ENCODE results near the gene NACC1. TPM values are rescaled to one million over a fixed set of nuclear protein-coding genes. Genes with fewer than 3 reads are reported as not detected.

The NACC1 gene
- total and polyA plus RNA-seq, 2 experiments from 2014 or later, result 12.4 to 260 TPM

- peak overlapping the region; percentile 100 for H3K27ac ChIP-seq (ENCODE audit: low read depth)
- H3K27me3 ChIP-seq (ENCODE audit: insufficient read depth), result no peaks in the 10 kb centered on the region
- Mint-ChIP-seq H3K4me3 (peak overlapping the region; percentile 75), H3K36me3 (ENCODE audit: low read depth) (peaks cover 3% of the 10 kb centered on the region; the same call in 1 of the 3 replicates), H3K9me3 (peaks cover 3% of the 10 kb centered on the region; the same call in 1 of the 3 replicates), H3K27ac (peak overlapping the region; percentile 99), H3K4me1 (peaks cover 40% of the 10 kb centered on the region), H3K27me3 (ENCODE audit: insufficient read depth, low read depth, poor library complexity) (peaks cover 18% of the 10 kb centered on the region)
- peaks cover 14% of the 10 kb centered on the region for H3K79me2 ChIP-seq (replicated peaks; ENCODE audit: insufficient read depth)
- H3K4me1 ChIP-seq (ENCODE audit: insufficient read depth), result peaks cover 56% of the 10 kb centered on the region
- no peak overlapping the region for H2AFZ ChIP-seq
- H3F3A ChIP-seq (replicated peaks; ENCODE audit: low read depth), result peaks cover 32% of the 10 kb centered on the region
- DNase-seq (ENCODE audit: low spot score) (peak; percentile 98), ATAC-seq (peak; percentile 48)
- H3K36me3 ChIP-seq (ENCODE audit: insufficient read depth), result no peaks in the 10 kb centered on the region
- H4K20me1 ChIP-seq (replicated peaks; ENCODE audit: insufficient read depth), result no peaks in the 10 kb centered on the region; the same call in 1 of the 2 replicates
- no peaks in the 10 kb centered on the region for H3K9me2 ChIP-seq (ENCODE audit: insufficient read depth)
- TF ChIP-seq CREB1 (CRISPR knock-in tag; IDR thresholded peaks at IDR 0.05; ENCODE audit: low read depth), result peak; percentile 57
- TF ChIP-seq, protein P1, sequence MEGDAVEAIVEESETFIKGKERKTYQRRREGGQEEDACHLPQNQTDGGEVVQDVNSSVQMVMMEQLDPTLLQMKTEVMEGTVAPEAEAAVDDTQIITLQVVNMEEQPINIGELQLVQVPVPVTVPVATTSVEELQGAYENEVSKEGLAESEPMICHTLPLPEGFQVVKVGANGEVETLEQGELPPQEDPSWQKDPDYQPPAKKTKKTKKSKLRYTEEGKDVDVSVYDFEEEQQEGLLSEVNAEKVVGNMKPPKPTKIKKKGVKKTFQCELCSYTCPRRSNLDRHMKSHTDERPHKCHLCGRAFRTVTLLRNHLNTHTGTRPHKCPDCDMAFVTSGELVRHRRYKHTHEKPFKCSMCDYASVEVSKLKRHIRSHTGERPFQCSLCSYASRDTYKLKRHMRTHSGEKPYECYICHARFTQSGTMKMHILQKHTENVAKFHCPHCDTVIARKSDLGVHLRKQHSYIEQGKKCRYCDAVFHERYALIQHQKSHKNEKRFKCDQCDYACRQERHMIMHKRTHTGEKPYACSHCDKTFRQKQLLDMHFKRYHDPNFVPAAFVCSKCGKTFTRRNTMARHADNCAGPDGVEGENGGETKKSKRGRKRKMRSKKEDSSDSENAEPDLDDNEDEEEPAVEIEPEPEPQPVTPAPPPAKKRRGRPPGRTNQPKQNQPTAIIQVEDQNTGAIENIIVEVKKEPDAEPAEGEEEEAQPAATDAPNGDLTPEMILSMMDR (conservative IDR thresholded peaks at IDR 0.05; ENCODE audit: low read depth in 2 of 2), result no peak
- peak; percentile 90 for TF ChIP-seq POLR2AphosphoS5 (IDR thresholded peaks at IDR 0.05; ENCODE audit: low read depth)
- H3K4me2 ChIP-seq, result peak overlapping the region; percentile 85
- peak overlapping the region; percentile 61 for H3K4me3 ChIP-seq
Observed at GRCh38 chr19:13162724-13163608, 44.9 kb downstream of the NACC1 start.

GRCh38 chr19:13163609-13164342, 45.7 kb downstream of the NACC1 start:
- peak overlapping the region; percentile 75 for H3K4me3 Mint-ChIP-seq
- Histone ChIP-seq H3K4me1 (ENCODE audit: insufficient read depth) (peaks cover 65% of the 10 kb centered on the region), H3K4me3 (peak overlapping the region; percentile 61), H3K27me3 (ENCODE audit: insufficient read depth) (no peaks in the 10 kb centered on the region), H3F3A (replicated peaks; ENCODE audit: low read depth) (peaks cover 36% of the 10 kb centered on the region), H3K79me2 (replicated peaks; ENCODE audit: insufficient read depth) (peaks cover 17% of the 10 kb centered on the region), H3K27ac (ENCODE audit: low read depth) (peak overlapping the region; percentile 100), H3K4me2 (peak overlapping the region; percentile 85), H2AFZ (no peak overlapping the region), H3K9me2 (ENCODE audit: insufficient read depth) (no peaks in the 10 kb centered on the region), H3K36me3 (ENCODE audit: insufficient read depth) (no peaks in the 10 kb centered on the region), H4K20me1 (replicated peaks; ENCODE audit: insufficient read depth) (no peaks in the 10 kb centered on the region; the same call in 1 of the 2 replicates)
- H3K4me1 Mint-ChIP-seq, result peaks cover 37% of the 10 kb centered on the region
- peaks cover 14% of the 10 kb centered on the region for H3K27me3 Mint-ChIP-seq (ENCODE audit: insufficient read depth, low read depth, poor library complexity)
- ATAC-seq (peak; percentile 43), DNase-seq (ENCODE audit: low spot score) (peak; percentile 90)
- H3K9me3 Mint-ChIP-seq, result peaks cover 3% of the 10 kb centered on the region; the same call in 1 of the 3 replicates
- peak overlapping the region; percentile 99 for H3K27ac Mint-ChIP-seq
- peaks cover 3% of the 10 kb centered on the region; the same call in 1 of the 3 replicates for H3K36me3 Mint-ChIP-seq (ENCODE audit: low read depth)
- TF ChIP-seq STAT1 (IDR thresholded peaks at IDR 0.05; ENCODE audit: unreplicated experiment) (no peak), EZH2phosphoT487 (IDR thresholded peaks at IDR 0.05; ENCODE audit: unreplicated experiment) (no peak)
- TF ChIP-seq, protein P2, sequence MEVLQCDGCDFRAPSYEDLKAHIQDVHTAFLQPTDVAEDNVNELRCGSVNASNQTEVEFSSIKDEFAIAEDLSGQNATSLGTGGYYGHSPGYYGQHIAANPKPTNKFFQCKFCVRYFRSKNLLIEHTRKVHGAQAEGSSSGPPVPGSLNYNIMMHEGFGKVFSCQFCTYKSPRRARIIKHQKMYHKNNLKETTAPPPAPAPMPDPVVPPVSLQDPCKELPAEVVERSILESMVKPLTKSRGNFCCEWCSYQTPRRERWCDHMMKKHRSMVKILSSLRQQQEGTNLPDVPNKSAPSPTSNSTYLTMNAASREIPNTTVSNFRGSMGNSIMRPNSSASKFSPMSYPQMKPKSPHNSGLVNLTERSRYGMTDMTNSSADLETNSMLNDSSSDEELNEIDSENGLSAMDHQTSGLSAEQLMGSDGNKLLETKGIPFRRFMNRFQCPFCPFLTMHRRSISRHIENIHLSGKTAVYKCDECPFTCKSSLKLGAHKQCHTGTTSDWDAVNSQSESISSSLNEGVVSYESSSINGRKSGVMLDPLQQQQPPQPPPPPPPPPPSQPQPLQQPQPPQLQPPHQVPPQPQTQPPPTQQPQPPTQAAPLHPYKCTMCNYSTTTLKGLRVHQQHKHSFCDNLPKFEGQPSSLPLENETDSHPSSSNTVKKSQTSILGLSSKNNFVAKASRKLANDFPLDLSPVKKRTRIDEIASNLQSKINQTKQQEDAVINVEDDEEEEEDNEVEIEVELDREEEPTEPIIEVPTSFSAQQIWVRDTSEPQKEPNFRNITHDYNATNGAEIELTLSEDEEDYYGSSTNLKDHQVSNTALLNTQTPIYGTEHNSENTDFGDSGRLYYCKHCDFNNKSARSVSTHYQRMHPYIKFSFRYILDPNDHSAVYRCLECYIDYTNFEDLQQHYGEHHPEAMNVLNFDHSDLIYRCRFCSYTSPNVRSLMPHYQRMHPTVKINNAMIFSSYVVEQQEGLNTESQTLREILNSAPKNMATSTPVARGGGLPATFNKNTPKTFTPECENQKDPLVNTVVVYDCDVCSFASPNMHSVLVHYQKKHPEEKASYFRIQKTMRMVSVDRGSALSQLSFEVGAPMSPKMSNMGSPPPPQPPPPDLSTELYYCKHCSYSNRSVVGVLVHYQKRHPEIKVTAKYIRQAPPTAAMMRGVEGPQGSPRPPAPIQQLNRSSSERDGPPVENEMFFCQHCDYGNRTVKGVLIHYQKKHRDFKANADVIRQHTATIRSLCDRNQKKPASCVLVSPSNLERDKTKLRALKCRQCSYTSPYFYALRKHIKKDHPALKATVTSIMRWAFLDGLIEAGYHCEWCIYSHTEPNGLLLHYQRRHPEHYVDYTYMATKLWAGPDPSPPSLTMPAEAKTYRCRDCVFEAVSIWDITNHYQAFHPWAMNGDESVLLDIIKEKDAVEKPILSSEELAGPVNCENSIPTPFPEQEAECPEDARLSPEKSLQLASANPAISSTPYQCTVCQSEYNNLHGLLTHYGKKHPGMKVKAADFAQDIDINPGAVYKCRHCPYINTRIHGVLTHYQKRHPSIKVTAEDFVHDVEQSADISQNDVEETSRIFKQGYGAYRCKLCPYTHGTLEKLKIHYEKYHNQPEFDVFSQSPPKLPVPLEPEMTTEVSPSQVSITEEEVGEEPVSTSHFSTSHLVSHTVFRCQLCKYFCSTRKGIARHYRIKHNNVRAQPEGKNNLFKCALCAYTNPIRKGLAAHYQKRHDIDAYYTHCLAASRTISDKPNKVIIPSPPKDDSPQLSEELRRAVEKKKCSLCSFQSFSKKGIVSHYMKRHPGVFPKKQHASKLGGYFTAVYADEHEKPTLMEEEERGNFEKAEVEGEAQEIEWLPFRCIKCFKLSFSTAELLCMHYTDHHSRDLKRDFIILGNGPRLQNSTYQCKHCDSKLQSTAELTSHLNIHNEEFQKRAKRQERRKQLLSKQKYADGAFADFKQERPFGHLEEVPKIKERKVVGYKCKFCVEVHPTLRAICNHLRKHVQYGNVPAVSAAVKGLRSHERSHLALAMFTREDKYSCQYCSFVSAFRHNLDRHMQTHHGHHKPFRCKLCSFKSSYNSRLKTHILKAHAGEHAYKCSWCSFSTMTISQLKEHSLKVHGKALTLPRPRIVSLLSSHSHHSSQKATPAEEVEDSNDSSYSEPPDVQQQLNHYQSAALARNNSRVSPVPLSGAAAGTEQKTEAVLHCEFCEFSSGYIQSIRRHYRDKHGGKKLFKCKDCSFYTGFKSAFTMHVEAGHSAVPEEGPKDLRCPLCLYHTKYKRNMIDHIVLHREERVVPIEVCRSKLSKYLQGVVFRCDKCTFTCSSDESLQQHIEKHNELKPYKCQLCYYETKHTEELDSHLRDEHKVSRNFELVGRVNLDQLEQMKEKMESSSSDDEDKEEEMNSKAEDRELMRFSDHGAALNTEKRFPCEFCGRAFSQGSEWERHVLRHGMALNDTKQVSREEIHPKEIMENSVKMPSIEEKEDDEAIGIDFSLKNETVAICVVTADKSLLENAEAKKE (CRISPR knock-in tag; IDR thresholded peaks at IDR 0.05), result no peak
- TF ChIP-seq, protein P3, sequence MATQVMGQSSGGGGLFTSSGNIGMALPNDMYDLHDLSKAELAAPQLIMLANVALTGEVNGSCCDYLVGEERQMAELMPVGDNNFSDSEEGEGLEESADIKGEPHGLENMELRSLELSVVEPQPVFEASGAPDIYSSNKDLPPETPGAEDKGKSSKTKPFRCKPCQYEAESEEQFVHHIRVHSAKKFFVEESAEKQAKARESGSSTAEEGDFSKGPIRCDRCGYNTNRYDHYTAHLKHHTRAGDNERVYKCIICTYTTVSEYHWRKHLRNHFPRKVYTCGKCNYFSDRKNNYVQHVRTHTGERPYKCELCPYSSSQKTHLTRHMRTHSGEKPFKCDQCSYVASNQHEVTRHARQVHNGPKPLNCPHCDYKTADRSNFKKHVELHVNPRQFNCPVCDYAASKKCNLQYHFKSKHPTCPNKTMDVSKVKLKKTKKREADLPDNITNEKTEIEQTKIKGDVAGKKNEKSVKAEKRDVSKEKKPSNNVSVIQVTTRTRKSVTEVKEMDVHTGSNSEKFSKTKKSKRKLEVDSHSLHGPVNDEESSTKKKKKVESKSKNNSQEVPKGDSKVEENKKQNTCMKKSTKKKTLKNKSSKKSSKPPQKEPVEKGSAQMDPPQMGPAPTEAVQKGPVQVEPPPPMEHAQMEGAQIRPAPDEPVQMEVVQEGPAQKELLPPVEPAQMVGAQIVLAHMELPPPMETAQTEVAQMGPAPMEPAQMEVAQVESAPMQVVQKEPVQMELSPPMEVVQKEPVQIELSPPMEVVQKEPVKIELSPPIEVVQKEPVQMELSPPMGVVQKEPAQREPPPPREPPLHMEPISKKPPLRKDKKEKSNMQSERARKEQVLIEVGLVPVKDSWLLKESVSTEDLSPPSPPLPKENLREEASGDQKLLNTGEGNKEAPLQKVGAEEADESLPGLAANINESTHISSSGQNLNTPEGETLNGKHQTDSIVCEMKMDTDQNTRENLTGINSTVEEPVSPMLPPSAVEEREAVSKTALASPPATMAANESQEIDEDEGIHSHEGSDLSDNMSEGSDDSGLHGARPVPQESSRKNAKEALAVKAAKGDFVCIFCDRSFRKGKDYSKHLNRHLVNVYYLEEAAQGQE (IDR thresholded peaks at IDR 0.05; ENCODE audit: unreplicated experiment), result no peak

Measured in GM23338 (cell line).